K562 (cell line): ENCODE measurements around the gene SNRPA.

Source experiments
- ARID4B ChIP-seq: sonication (generic); formaldehyde crosslinking; IDR thresholded peaks from 2 replicates; pipeline ENCODE4 v1.8.0; 2022; ENCODE audit warnings: mild to moderate bottlenecking, missing genetic modification reagents
- EZH2 ChIP-seq: IDR thresholded peaks from 2 replicates; pipeline ENCODE4 v1.6.1; 2012; ENCODE audit warnings: low read depth, mild to moderate bottlenecking, inconsistent platforms, low read length, borderline replicate concordance

- TF ChIP-seq EZH2 (no peak), ARID4B (CRISPR knock-in tag) (no peak)
Measured at GRCh38 chr19:40713939-40714338, 37.1 kb upstream of the SNRPA start.
